Ovary (tissue), 3 donors: ENCODE results near the gene PDE5A.

ENCODE experiments used
- CTCF ChIP-seq, 3 donors: fragments of 450-650 bp in 2 of 3; fragments of 200-600 bp in 1 of 3; IDR thresholded peaks; one replicate each; pipeline versions ENCODE4 v1.5.1 to v1.8.0; 2016 to 2022; ENCODE audit warnings: antibody characterized with exemption in 3 of 3, mild to moderate bottlenecking in 1 of 3
- EP300 ChIP-seq: sonication (generic); formaldehyde crosslinking; IDR thresholded peaks from one replicate; pipeline ENCODE4 v1.6.1; 2017; ENCODE audit warnings: antibody characterized with exemption
- POLR2A ChIP-seq: fragments of 450-650 bp; IDR thresholded peaks from one replicate; pipeline ENCODE4 v1.6.1; 2017; ENCODE audit warnings: antibody characterized with exemption, mild to moderate bottlenecking, moderate library complexity
- donor health status: DM: no; HTN: no; CAD: no.

GRCh38 chr4:119629142-119629471 is 503 bp upstream of the PDE5A start:
- TF ChIP-seq CTCF (IDR thresholded peaks at IDR 0.05): no peak
- TF ChIP-seq POLR2A: no peak
- TF ChIP-seq EP300: no peak
